ENCODE measurements around the gene ARHGAP15.

ARHGAP15 gene

DNA sequence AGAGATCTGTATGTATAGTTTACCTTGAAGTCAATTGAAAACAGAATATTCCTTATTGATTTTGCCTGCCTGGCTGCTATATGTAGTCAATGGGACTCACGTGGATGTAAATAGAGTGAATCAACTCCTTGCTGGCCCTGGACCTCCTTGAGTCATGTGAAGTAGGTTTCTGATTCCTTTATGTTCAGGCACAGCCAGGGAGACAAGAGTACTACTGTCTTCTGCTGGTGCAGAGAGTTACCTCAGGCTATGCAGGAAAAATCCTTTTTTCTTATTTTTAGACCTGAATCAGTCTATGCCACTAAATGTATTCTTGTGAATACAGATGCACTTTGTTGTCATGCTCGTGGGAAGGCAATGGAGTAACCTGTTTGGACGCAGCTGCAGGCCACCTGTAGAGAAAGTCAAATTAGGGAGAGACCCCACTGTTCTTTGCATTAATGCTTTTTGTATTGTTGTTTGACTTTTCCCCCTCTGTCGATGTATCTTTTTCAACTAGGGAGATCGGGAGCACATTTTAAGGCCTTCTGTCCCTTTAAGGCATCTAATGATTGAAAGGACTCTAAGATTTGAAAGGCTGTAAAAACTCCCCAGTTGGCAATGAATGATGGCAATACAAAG lies 473.9 kb downstream of the ARHGAP15 start:
- no peak for DNase-seq
- CTCF ChIA-PET, result no interaction called here
- Mint-ChIP-seq H3K27ac (no peak overlapping the region), H3K9me3 (no peaks in the 10 kb centered on the region), H3K36me3 (peaks cover 49% of the 10 kb centered on the region), H3K4me3 (no peak overlapping the region), H3K27me3 (no peaks in the 10 kb centered on the region), H3K4me1 (peaks cover 5% of the 10 kb centered on the region)

DNA sequence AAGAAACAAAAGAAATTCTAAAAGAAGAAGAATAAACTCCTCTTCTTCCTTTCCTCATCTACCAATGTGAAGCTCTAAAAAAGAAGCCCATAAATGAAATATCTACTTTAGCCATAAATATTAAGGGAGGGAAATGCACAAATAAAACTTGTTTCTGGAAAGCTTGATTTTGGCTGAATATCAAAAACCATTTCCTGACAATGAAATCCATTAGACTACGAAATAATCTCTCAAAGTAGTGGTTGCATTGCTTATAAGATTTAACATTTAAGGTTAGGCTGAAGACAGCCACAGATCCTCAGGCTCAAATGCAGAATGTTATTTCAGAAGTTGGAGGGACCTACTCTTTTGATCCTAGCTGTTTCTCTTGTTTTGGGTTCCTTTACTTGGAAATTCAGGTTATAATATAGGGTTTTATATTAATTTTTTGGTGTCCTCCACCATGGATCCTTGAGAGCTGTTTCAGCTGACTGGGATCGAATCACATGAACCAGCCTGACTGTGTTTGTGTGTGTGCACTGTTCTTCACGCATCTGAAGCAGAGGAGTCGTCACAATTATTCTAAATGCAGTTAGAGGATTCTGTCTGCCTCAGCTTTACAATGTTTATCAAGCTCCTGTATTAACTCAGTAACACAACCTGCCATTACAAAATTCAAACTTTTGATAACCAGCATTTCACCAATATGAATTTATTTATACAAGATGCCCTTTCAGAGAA lies 474.8 kb downstream of the ARHGAP15 start:
- Mint-ChIP-seq H3K27ac (no peak overlapping the region), H3K4me1 (peaks cover 12% of the 10 kb centered on the region), H3K27me3 (no peaks in the 10 kb centered on the region), H3K9me3 (no peaks in the 10 kb centered on the region), H3K36me3 (peaks cover 46% of the 10 kb centered on the region), H3K4me3 (no peak overlapping the region)
- CTCF ChIA-PET, result no interaction called here
- no peak for DNase-seq

DNA sequence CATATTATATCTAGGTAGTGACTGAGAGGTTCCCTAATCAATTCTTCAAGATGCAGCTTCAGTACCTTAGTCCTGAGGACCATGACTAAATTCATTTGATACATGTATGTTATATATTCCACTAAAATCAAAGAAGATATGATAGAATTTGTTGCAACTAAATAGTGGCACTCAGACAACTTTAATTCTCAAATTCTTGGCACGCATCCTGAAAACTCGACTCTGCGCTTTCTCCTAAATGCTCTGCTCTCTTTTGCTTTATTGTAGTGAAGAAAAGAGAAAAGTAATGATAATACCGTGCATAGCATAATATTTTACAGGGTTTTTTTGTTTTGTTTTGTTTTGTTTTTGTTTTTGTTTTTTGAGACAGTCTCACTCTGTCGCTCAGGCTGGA lies 475.3 kb downstream of the ARHGAP15 start:
- Mint-ChIP-seq H3K9me3 (no peaks in the 10 kb centered on the region), H3K4me1 (peaks cover 14% of the 10 kb centered on the region), H3K27ac (peak overlapping the region; percentile 34), H3K36me3 (peaks cover 42% of the 10 kb centered on the region), H3K27me3 (no peaks in the 10 kb centered on the region), H3K4me3 (no peak overlapping the region)
- CTCF ChIA-PET, result no interaction called here
- no peak for DNase-seq

DNA sequence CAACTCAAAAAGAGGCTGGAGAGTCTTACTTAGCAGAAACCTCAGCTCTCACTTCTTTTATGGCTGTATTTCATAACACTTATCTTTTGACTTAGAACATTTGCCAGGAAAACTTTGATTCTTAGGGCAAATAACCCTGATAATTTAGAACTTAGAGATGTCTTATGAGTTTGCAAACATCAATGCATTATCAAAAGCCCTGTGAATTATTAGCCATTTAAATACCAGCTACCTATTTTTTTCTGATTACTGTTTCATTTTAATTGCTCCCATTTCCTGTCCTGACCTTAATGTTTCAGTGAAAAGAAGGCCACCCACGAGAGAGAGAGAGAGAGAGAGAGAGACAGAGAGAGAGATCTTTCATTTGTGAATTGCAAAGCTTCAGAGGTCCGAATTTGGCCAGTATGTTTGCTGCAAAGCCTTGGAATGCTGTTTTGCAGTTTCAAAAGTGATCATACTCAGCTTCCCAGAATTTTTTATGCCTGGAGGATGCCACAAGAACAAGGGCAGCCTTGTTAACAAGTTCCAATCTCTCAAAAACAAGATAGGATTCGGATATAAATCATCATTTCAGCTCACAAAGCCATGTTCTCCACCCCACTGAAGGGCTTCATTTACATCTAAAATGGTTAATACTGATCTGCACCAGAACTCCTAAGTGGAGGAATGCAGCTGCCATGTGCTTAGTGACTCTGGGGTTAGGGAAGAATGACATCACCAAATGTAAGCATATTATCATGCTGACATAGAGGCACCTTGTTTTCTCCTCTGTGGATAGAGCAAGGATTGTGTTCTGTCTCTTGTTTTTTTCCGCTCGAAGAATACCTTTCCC lies 478.2 kb downstream of the ARHGAP15 start:
- H3K9me3 Mint-ChIP-seq, result no peaks in the 10 kb centered on the region
- CTCF ChIA-PET, result no interaction called here
- no peaks in the 10 kb centered on the region for H3K27me3 Mint-ChIP-seq

DNA sequence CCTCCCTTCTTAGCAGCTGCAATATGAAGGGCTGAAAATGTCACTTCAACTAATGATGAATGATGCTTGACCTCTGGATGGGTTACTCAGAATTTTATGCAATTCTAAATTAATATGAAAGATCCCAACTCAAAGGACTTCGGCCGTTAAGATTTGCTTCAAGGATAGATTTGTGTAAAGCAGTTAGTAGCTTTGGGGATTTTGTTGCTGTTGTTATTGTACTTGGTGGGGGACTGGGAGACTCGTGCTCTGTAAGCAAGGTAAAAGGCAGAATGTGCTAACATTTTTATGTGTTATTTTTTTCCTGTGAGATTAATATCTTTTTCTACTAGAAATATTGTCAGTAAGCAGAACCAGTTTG lies 478.8 kb downstream of the ARHGAP15 start:
- DNase-seq, result no peak
- Mint-ChIP-seq H3K27me3 (no peaks in the 10 kb centered on the region), H3K27ac (no peak overlapping the region), H3K9me3 (no peaks in the 10 kb centered on the region), H3K4me1 (peaks cover 14% of the 10 kb centered on the region), H3K4me3 (no peak overlapping the region), H3K36me3 (peaks cover 39% of the 10 kb centered on the region)
- CTCF ChIA-PET, result no interaction called here

More for the DNA sequence above, 478.2 kb downstream of the ARHGAP15 start:
- Mint-ChIP-seq H3K4me3 (no peak overlapping the region), H3K27ac (no peak overlapping the region), H3K36me3 (peaks cover 41% of the 10 kb centered on the region), H3K4me1 (peaks cover 14% of the 10 kb centered on the region)
- no peak for DNase-seq

DNA sequence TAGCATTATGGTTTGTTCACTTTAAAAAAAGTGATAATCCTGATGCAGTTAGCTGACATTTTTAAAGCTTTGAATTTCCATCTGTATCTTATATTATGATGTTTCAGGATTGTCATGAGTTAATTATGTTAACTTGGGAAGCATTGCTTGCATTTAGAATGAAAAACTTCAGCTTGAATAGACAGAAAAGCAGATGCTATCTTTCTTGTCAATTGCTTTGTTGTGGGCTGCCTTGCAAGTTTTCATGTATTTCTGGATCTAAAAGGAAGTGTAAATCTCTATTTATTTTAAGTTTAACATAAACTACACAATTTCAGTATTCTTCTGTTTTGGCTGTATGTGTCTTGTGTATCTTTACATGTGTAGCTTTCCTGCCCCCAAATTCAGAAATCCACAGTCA lies 479.5 kb downstream of the ARHGAP15 start:
- no peaks in the 10 kb centered on the region for H3K27me3 Mint-ChIP-seq
- H3K27ac Mint-ChIP-seq, result no peak overlapping the region
- no peak overlapping the region for H3K4me3 Mint-ChIP-seq
- H3K9me3 Mint-ChIP-seq, result no peaks in the 10 kb centered on the region
- H3K36me3 Mint-ChIP-seq, result peaks cover 40% of the 10 kb centered on the region
- DNase-seq, result no peak
- peaks cover 14% of the 10 kb centered on the region for H3K4me1 Mint-ChIP-seq
- CTCF ChIA-PET, result no interaction called here

DNA sequence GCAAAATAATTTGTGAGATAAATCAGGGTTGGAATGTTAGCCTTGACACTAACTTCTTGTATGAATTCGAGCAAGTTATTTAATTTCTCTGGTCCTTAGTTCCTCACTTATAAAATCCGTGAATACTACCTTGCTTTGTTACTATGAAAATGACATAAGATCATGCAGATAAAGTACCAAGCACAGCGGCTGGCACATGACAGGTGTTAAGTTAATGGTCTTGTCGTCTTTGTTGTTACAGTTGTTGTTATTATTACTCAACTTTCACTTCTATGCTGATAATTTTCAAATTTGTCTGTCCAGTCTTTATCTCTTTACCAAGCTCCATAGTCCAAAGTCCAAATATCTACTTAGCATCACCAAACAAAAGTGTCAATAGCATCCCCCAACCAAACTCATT lies 482.1 kb downstream of the ARHGAP15 start:
- no peak overlapping the region for H3K4me3 Mint-ChIP-seq
- H3K4me1 Mint-ChIP-seq, result peaks cover 27% of the 10 kb centered on the region
- CTCF ChIA-PET, result no interaction called here
- no peak for DNase-seq
- H3K9me3 Mint-ChIP-seq, result no peaks in the 10 kb centered on the region
- peaks cover 49% of the 10 kb centered on the region for H3K36me3 Mint-ChIP-seq
- no peaks in the 10 kb centered on the region for H3K27me3 Mint-ChIP-seq
- no peak overlapping the region for H3K27ac Mint-ChIP-seq

DNA sequence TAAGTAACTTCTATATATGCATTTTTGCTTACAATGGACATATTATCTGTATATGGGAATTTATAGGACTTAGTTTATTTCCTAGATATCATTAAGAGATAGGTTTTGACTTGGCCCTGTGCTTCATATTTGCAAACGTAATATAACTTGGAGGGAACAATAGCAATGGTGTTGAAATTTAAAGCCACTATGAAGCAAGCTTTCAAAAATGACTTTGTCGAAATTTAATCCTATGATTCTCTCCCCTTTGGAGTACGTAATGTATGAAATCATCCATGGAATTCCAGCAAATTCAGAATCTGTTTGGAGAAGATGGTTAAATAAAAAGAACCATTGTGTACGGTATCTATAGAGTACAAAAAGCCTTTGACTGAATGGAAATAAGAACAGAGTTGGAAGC lies 486.3 kb downstream of the ARHGAP15 start:
- no peaks in the 10 kb centered on the region for H3K27me3 Mint-ChIP-seq
- H3K4me3 Mint-ChIP-seq, result no peak overlapping the region
- H3K4me1 Mint-ChIP-seq, result peaks cover 19% of the 10 kb centered on the region
- no peaks in the 10 kb centered on the region for H3K9me3 Mint-ChIP-seq
- peaks cover 50% of the 10 kb centered on the region for H3K36me3 Mint-ChIP-seq
- CTCF ChIA-PET, result no interaction called here
- DNase-seq, result no peak
- no peak overlapping the region for H3K27ac Mint-ChIP-seq

DNA sequence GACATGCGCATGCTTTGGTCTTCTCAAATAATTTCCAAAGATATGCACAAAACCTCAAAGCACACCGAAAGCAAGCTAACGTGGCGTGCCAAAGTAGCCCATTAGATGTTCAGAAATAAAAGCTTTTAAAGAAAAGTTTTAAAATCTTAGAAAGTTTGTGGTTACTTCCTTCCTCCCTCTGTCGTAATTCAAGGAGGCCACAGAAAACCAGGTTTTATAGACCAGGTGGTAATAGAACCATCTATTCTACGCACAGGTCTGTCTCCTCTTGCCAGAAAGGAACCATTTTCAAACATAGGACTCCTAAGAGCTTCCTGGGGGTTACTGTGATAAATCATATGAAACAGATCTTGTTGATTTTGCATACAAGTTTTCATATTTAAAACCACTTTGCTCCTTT lies 487.2 kb downstream of the ARHGAP15 start:
- Mint-ChIP-seq H3K4me3 (no peak overlapping the region), H3K27ac (no peak overlapping the region), H3K9me3 (no peaks in the 10 kb centered on the region), H3K36me3 (peaks cover 47% of the 10 kb centered on the region), H3K27me3 (no peaks in the 10 kb centered on the region), H3K4me1 (peaks cover 19% of the 10 kb centered on the region)
- CTCF ChIA-PET, result no interaction called here
- DNase-seq, result no peak

DNA sequence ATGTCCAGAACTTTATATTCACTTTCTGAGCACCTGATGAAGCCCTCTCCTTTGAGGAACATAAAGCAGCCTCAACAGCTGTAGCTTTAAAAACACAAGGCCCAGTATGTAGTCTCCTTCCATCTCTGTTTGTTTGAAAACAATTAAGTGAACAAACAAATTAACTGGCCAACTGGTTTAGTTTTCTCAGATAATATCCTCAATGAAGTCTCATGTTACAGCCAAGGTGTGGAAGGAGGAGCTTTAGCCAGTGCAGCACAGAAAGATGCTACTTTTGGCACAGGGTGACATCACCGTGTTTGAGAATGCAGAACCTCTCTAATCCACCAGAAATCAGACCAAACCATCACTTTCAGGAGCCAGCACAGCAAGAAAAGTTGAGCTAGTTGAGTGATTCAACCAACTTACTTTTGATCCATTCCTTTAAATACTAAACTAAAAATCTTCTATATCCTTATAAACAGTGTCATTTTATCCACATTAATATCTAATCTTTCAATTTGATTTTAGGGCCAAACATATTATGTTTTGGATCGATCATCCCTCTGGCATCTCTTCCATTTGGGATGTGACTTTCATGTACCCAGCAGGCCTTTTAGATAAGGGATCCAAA lies 488.7 kb downstream of the ARHGAP15 start:
- CTCF ChIA-PET, result no interaction called here
- Mint-ChIP-seq H3K27ac (no peak overlapping the region), H3K36me3 (peaks cover 47% of the 10 kb centered on the region), H3K4me1 (peaks cover 19% of the 10 kb centered on the region), H3K4me3 (no peak overlapping the region), H3K9me3 (no peaks in the 10 kb centered on the region), H3K27me3 (no peaks in the 10 kb centered on the region)
- no peak for DNase-seq

DNA sequence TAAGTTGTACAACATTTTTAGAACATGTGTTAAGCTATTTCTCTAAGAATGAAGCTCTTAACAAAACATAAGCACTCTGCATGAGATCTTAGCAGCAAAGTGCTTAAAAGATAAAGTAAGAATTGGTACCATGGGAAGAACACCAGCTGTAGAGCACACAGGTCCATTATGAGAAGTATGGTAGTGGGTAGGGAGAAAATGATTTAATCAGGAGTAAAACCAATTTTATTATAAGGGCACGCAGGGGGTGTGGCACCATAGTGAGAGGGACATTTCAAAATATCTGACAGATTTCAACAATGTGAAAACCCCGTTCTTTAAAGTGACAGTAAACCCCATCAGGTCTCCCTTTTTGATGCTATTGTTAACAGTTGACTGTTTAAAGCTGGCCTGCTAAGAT lies 492.9 kb downstream of the ARHGAP15 start:
- peaks cover 62% of the 10 kb centered on the region for H3K36me3 Mint-ChIP-seq

DNA sequence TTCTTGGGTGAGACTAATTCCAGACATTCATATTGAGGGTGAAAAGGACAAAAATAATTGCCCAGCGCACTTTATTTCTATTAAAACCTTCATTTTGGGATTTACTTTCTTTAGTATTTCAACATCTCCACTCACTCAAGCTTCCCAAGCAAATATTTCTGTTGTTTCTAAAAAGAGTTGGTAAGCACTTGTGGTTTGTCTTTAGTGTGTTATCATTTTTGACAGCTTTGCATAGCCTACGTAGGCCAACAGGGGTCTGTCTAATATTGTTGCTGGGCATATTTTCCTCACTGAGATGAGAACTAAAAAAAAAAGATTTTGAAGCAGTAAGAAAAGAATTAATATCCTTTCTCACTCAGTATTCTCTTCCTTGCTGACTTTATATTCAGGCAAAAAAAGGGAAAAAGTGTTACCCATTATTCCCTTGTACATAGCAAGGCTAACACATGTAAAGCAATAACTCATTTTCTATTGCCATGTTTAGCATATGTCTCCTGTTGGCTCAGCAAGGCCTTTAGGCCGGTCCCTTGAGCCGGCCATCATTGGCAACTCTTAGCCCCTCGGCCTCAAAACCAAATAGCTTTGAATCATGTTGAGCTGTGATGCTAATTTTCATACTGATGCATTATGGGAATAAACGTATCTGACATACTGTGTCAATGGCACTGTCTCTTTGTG lies 494.2 kb downstream of the ARHGAP15 start:
- Mint-ChIP-seq H3K27me3 (no peaks in the 10 kb centered on the region), H3K9me3 (peaks cover 5% of the 10 kb centered on the region), H3K4me3 (no peak overlapping the region), H3K36me3 (peaks cover 65% of the 10 kb centered on the region), H3K4me1 (peaks cover 5% of the 10 kb centered on the region), H3K27ac (no peak overlapping the region)
- no peak for DNase-seq
- CTCF ChIA-PET, result no interaction called here

More for the DNA sequence above, 492.9 kb downstream of the ARHGAP15 start:
- Mint-ChIP-seq H3K9me3 (peaks cover 5% of the 10 kb centered on the region), H3K4me1 (peaks cover 5% of the 10 kb centered on the region), H3K27me3 (no peaks in the 10 kb centered on the region), H3K27ac (no peak overlapping the region), H3K4me3 (no peak overlapping the region)
- CTCF ChIA-PET, result no interaction called here
- no peak for DNase-seq

DNA sequence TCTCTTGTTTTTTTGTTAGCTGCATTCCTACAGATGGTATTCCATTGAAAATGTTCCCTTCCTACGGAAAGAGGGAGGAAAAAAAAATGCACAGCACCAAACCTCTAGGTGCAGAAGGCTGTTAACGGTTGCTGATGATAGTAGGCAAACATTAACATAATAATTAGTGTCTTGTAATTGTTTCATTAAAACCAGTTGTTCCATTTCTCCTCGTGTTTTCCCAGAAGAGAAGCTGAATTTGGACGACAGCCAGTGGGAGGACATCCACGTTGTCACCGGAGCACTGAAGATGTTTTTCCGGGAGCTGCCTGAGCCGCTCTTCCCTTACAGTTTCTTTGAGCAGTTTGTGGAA lies 494.7 kb downstream of the ARHGAP15 start:
- no peak overlapping the region for H3K27ac Mint-ChIP-seq
- H3K4me1 Mint-ChIP-seq, result peaks cover 5% of the 10 kb centered on the region
- no peaks in the 10 kb centered on the region for H3K27me3 Mint-ChIP-seq
- H3K36me3 Mint-ChIP-seq, result peaks cover 70% of the 10 kb centered on the region
- no peak overlapping the region for H3K4me3 Mint-ChIP-seq
- peaks cover 5% of the 10 kb centered on the region for H3K9me3 Mint-ChIP-seq
- DNase-seq, result no peak
- CTCF ChIA-PET, result no interaction called here

DNA sequence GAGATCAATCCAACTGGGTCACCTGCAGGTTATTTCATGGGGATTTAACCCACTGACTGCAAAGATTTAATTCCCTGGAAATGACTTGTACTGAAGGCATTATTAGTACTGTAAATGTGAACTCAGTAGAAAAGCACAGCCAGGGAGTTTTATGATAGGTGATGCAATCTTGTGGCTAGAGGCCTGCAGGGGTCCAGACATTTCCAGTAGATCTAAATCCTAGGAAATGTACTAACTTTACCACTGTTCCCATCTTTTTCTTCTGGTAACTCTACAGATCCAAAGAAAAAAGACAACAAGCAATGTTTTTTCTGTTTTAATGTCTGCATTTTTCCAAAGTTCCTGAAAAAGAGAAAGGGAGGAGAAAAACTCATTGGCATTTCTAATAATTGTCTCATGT lies 500.1 kb downstream of the ARHGAP15 start:
- Mint-ChIP-seq H3K9me3 (peaks cover 8% of the 10 kb centered on the region), H3K4me1 (peaks cover 14% of the 10 kb centered on the region), H3K27ac (no peak overlapping the region), H3K27me3 (no peaks in the 10 kb centered on the region), H3K4me3 (no peak overlapping the region), H3K36me3 (peaks cover 72% of the 10 kb centered on the region)
- no peak for DNase-seq
- CTCF ChIA-PET, result no interaction called here

Measured in activated naive CD4-positive, alpha-beta T cell treated with anti-CD3 and anti-CD28 coated beads, Interleukin-2, amount 10 ng/mL, durations not matched to agents 7 days and 5 days (primary cell).